Measurements from ENCODE around the gene MORC4. TPM values are rescaled to one million over a fixed set of nuclear protein-coding genes. Genes with fewer than 3 reads are reported as not detected.

The MORC4 gene
- total RNA-seq, 1 experiment from 2014 or later, result 31.6 TPM

DNA sequence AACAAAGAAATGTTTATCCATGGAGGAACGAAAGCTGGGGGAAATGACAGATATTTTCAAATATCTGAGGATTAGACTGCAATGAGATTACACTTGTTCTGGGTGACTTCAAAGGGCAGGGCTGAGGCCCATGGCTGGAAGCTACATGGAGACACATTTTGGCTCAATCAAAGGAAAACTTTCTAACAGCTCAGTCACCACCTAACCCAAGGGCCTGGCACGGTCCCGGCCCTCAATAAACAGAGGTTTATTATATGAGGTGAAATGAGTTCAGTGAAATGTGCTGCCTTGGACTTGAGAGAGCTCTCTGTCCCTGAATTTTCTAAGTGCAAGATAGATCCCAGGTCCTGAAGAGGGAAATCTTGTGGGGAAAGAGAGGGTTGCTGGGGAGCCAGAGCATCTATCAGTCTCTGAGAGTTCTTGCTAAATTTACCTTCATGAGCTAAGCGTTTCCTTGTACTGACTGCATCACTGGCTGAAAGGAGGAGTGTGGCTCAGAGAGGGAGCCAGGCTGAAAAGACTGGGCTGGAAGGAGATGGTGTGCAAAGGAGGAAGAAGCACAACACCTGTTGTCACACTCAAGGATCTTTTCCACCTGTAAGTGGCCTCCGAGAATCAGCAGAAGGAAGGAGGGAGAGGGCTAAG lies 94.8 kb downstream of the MORC4 start:
- H3K9me3 Mint-ChIP-seq (ENCODE audit: low read depth, unreplicated experiment), result no peaks in the 10 kb centered on the region
- CTCF ChIA-PET, result interaction anchor here (1.9 kb wide), 1 partner anchor 55 kb away, joined by 7 read pairs; no protein-coding TSS in a partner anchor
- H3K36me3 Mint-ChIP-seq (ENCODE audit: insufficient read depth, unreplicated experiment), result no peaks in the 10 kb centered on the region
- H3K4me3 Mint-ChIP-seq (ENCODE audit: low read depth, unreplicated experiment), result no peak overlapping the region
- intact Hi-C loops (cut with micrococcal nuclease; ENCODE audit: unreplicated experiment), result no loop called here
- H3K27ac Mint-ChIP-seq (ENCODE audit: unreplicated experiment), result no peak overlapping the region
- no TSS peak for BruUV-seq (replicated peaks)
- H3K27me3 Mint-ChIP-seq (ENCODE audit: unreplicated experiment), result no peaks in the 10 kb centered on the region
- TF ChIP-seq CTCF (IDR thresholded peaks at IDR 0.05; ENCODE audit: unreplicated experiment), result no peak
- no peak for DNase-seq
- H3K4me1 Mint-ChIP-seq (ENCODE audit: low read depth, unreplicated experiment), result peaks cover 39% of the 10 kb centered on the region

GRCh38 chrX:106903856-106904528 lies 96.0 kb downstream of the MORC4 start:
- no peak for DNase-seq
- no peak for TF ChIP-seq CTCF (IDR thresholded peaks at IDR 0.05; ENCODE audit: unreplicated experiment)
- Mint-ChIP-seq H3K27ac (ENCODE audit: unreplicated experiment) (no peak overlapping the region), H3K4me3 (ENCODE audit: low read depth, unreplicated experiment) (no peak overlapping the region), H3K36me3 (ENCODE audit: insufficient read depth, unreplicated experiment) (no peaks in the 10 kb centered on the region), H3K4me1 (ENCODE audit: low read depth, unreplicated experiment) (peaks cover 50% of the 10 kb centered on the region), H3K27me3 (ENCODE audit: unreplicated experiment) (no peaks in the 10 kb centered on the region), H3K9me3 (ENCODE audit: low read depth, unreplicated experiment) (no peaks in the 10 kb centered on the region)
- intact Hi-C loops (cut with micrococcal nuclease; ENCODE audit: unreplicated experiment), result no loop called here
- BruUV-seq (replicated peaks), result no TSS peak
- CTCF ChIA-PET, result no interaction called here

DNA sequence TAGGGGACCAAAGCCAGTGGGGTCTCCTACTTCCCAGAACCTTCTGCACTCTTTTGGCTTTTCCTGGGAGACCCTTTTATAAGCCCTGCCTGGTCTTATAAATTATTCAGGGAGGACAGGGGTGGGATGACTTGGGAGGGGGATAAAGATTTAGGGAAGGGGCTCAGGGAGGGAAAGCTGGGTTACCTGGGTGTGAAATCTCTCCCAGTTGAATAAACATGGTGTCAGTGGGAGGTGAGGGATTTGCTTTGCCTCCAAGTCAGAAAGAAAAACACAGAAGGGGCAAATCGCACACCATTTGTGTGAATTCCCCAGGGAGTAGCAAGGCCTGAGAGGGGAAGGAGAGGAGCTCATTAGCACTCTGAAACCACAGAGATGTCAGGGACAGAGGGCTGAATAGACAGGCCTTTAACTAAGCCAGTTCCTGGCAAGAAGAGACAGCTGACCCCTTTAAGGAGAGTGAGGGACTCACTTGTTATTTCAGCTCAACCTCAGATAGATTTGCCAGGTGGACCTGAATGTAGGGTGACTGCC lies 96.7 kb downstream of the MORC4 start, which contains the start of gene RIPPLY1:
RIPPLY1 (minus strand) TSS at position 51 of the 534 bp plus-strand sequence. CDS start 54 bp downstream, outside the sequence.
- Mint-ChIP-seq H3K4me3 (ENCODE audit: low read depth, unreplicated experiment) (no peak within 1 kb of the TSS), H3K4me1 (ENCODE audit: low read depth, unreplicated experiment) (peaks cover 50% of the 10 kb centered on the region), H3K9me3 (ENCODE audit: low read depth, unreplicated experiment) (no peaks in the 10 kb centered on the region), H3K27ac (ENCODE audit: unreplicated experiment) (no peak within 1 kb of the TSS), H3K27me3 (ENCODE audit: unreplicated experiment) (no peaks in the 10 kb centered on the region), H3K36me3 (ENCODE audit: insufficient read depth, unreplicated experiment) (no peaks in the 10 kb centered on the region)
- TF ChIP-seq CTCF (IDR thresholded peaks at IDR 0.05; ENCODE audit: unreplicated experiment), result no peak
- no TSS peak for BruUV-seq (replicated peaks)
- intact Hi-C loops (cut with micrococcal nuclease; ENCODE audit: unreplicated experiment), result no loop called here
- DNase-seq, result no peak
- CTCF ChIA-PET, result no interaction called here

- CTCF ChIA-PET, result no interaction called here
- no peak for TF ChIP-seq CTCF (IDR thresholded peaks at IDR 0.05; ENCODE audit: unreplicated experiment)
- Mint-ChIP-seq H3K27ac (ENCODE audit: unreplicated experiment) (no peak overlapping the region), H3K36me3 (ENCODE audit: insufficient read depth, unreplicated experiment) (no peaks in the 10 kb centered on the region), H3K4me3 (ENCODE audit: low read depth, unreplicated experiment) (no peak overlapping the region), H3K9me3 (ENCODE audit: low read depth, unreplicated experiment) (no peaks in the 10 kb centered on the region), H3K4me1 (ENCODE audit: low read depth, unreplicated experiment) (peaks cover 48% of the 10 kb centered on the region), H3K27me3 (ENCODE audit: unreplicated experiment) (no peaks in the 10 kb centered on the region)
- intact Hi-C loops (cut with micrococcal nuclease; ENCODE audit: unreplicated experiment), result no loop called here
- DNase-seq, result no peak
- BruUV-seq (replicated peaks), result no TSS peak
Observed at GRCh38 chrX:106902684-106903083, 97.3 kb downstream of the MORC4 start.
